IMR-90 (cell line): ENCODE results near the gene RXFP4. TPM values are rescaled to one million over a fixed set of nuclear protein-coding genes. Genes with fewer than 3 reads are reported as not detected.

ENCODE experiments used
- ATAC-seq: fragments of 200-7000 bp; cut with Tn5 transposase; 2 replicates; pipeline ENCODE4 v1.9.1; 2020; ENCODE audit warnings: low read depth, mild to moderate bottlenecking, moderate library complexity
- BruUV-seq: library from RNA; stranded (reverse); fragments of 400-500 nt; replicated peaks from 2 replicates; lab custom pipeline; 2021; lab: Mats Ljungman, UMichigan
- CTCF ChIA-PET: fragments of 300-600 bp; formaldehyde crosslinking; extraction: SDS; loops from one replicate; lab custom pipeline; 2021; ENCODE audit warnings: antibody characterized with exemption; lab: Yijun Ruan, JAX
- POLR2A ChIA-PET: fragments of 300-600 bp; sonication (Branson Sonifier 250); formaldehyde crosslinking; loops from one replicate; lab custom pipeline; 2022; ENCODE audit warnings: antibody characterized with exemption; ENCODE audit not compliant: unreplicated experiment; lab: Charles Lee
- DNase-seq: peaks from one replicate; pipeline ENCODE4 v3.0.0; 2013
- H2AFZ ChIP-seq: replicated peaks from 2 replicates; pipeline ENCODE3; 2013; ENCODE audit warnings: low read length, mild to moderate bottlenecking; ENCODE audit not compliant: poor library complexity
- H2AK5ac ChIP-seq: 2 replicates; pipeline ENCODE4 v1.6.1; 2013; ENCODE audit warnings: low read depth, low read length, inconsistent platforms
- H2AK9ac ChIP-seq: replicated peaks from 2 replicates; pipeline ENCODE3; 2013; ENCODE audit warnings: mild to moderate bottlenecking, low read depth, low read length, moderate library complexity; ENCODE audit not compliant: poor library complexity
- H2BK120ac ChIP-seq: 2 replicates; pipeline ENCODE4 v1.6.1; 2013; ENCODE audit warnings: low read depth, low read length, inconsistent platforms
- H2BK15ac ChIP-seq: 3 replicates; pipeline ENCODE4 v1.6.1; 2013; ENCODE audit warnings: low read depth, low read length, inconsistent platforms
- H2BK20ac ChIP-seq: 2 replicates; pipeline ENCODE4 v1.6.1; 2013; ENCODE audit warnings: low read depth, mild to moderate bottlenecking, inconsistent platforms, low read length, moderate library complexity
- H2BK5ac ChIP-seq: 2 replicates; pipeline ENCODE4 v1.6.1; 2013; ENCODE audit warnings: mild to moderate bottlenecking, low read depth, low read length, inconsistent platforms; ENCODE audit not compliant: poor library complexity, severe bottlenecking
- H3K14ac ChIP-seq: replicated peaks from 2 replicates; pipeline ENCODE4 v1.6.1; 2013; ENCODE audit warnings: low read depth, low read length, inconsistent platforms
- H3K18ac ChIP-seq: 2 replicates; pipeline ENCODE4 v1.6.1; 2013; ENCODE audit warnings: low read depth, low read length, control low read depth
- H3K23ac ChIP-seq: 2 replicates; pipeline ENCODE4 v1.6.1; 2013; ENCODE audit warnings: low read depth, low read length, inconsistent platforms
- H3K27ac ChIP-seq: 2 replicates; pipeline ENCODE4 v1.5.1; 2013; ENCODE audit warnings: mild to moderate bottlenecking, control low read depth, low read length; ENCODE audit not compliant: insufficient read depth
- H3K27me3 ChIP-seq: 2 replicates; pipeline ENCODE4 v1.6.1; 2013; ENCODE audit warnings: low read length; ENCODE audit not compliant: control insufficient read depth, insufficient read depth
- H3K36me3 ChIP-seq: 2 replicates; pipeline ENCODE4 v1.6.1; 2013; ENCODE audit warnings: low read length, mixed read lengths; ENCODE audit not compliant: control insufficient read depth, insufficient read depth
- H3K4ac ChIP-seq: 2 replicates; pipeline ENCODE4 v1.6.1; 2013; ENCODE audit warnings: low read depth, low read length, inconsistent platforms
- H3K4me1 ChIP-seq: 2 replicates; pipeline ENCODE4 v1.6.1; 2013; ENCODE audit warnings: low read length, mixed read lengths; ENCODE audit not compliant: control insufficient read depth, insufficient read depth
- H3K4me2 ChIP-seq: 2 replicates; pipeline ENCODE4 v1.6.1; 2013; ENCODE audit warnings: low read depth, mild to moderate bottlenecking, control low read depth, low read length, moderate library complexity
- H3K4me3 ChIP-seq: 2 replicates; pipeline ENCODE4 v1.5.1; 2013; ENCODE audit warnings: low read depth, mild to moderate bottlenecking, control low read depth, low read length, moderate library complexity; ENCODE audit not compliant: insufficient read depth
- H3K56ac ChIP-seq: 2 replicates; pipeline ENCODE4 v1.6.1; 2013; ENCODE audit warnings: low read length, inconsistent platforms; ENCODE audit not compliant: insufficient read depth; ENCODE audit errors: extremely low read depth
- H3K79me1 ChIP-seq, 2 experiments: 2 replicates each; pipeline ENCODE4 v1.6.1; 2013; ENCODE audit warnings: low read length in 2 of 2, inconsistent platforms in 1 of 2, low read depth in 1 of 2
- H3K9ac ChIP-seq: 2 replicates; pipeline ENCODE4 v1.6.1; 2013; ENCODE audit warnings: low read depth, low read length, control low read depth
- H3K9me1 ChIP-seq: 2 replicates; pipeline ENCODE4 v1.6.1; 2013; ENCODE audit warnings: low read length, inconsistent platforms; ENCODE audit not compliant: insufficient read depth
- H3K9me3 ChIP-seq: 2 replicates; pipeline ENCODE4 v1.6.1; 2013; ENCODE audit warnings: low read length; ENCODE audit not compliant: control insufficient read depth, insufficient read depth
- H4K20me1 ChIP-seq: 2 replicates; pipeline ENCODE4 v1.6.1; 2013; ENCODE audit warnings: low read length, inconsistent platforms; ENCODE audit not compliant: insufficient read depth
- H4K5ac ChIP-seq: 2 replicates; pipeline ENCODE4 v1.6.1; 2013; ENCODE audit warnings: mild to moderate bottlenecking, low read depth, low read length, control low read depth
- H4K8ac ChIP-seq, 2 experiments: 2 replicates each; pipeline ENCODE4 v1.6.1; 2013; ENCODE audit warnings: low read depth in 2 of 2, low read length in 2 of 2, control low read depth in 1 of 2, inconsistent platforms in 1 of 2
- H4K91ac ChIP-seq: 2 replicates; pipeline ENCODE4 v1.6.1; 2013; ENCODE audit warnings: low read depth, low read length, inconsistent platforms; ENCODE audit not compliant: insufficient read depth
- BHLHE40 ChIP-seq: fragments of 150-350 bp; IDR thresholded peaks from 2 replicates; pipeline ENCODE4 v1.6.1; 2016; ENCODE audit warnings: mild to moderate bottlenecking, low read depth, low read length
- ELK1 ChIP-seq: fragments of 150-350 bp; IDR thresholded peaks from 2 replicates; pipeline ENCODE4 v1.6.1; 2016; ENCODE audit warnings: low read depth, mild to moderate bottlenecking, low read length, moderate library complexity, borderline replicate concordance
- MAZ ChIP-seq: IDR thresholded peaks from 2 replicates; pipeline ENCODE4 v1.6.1; 2012; ENCODE audit warnings: low read depth, mild to moderate bottlenecking, low read length, improper control_type of control experiment, moderate library complexity, borderline replicate concordance
- SMC3 ChIP-seq: fragments of 150-350 bp; IDR thresholded peaks from 2 replicates; pipeline ENCODE4 v1.6.1; 2016; ENCODE audit warnings: low read depth, mild to moderate bottlenecking, antibody characterized with exemption, low read length, moderate library complexity
- WGBS, 2 experiments: methylation state at CpG; one replicate each; pipeline versions ENCODE4 v1.1.5 to v1.1.7; 2013; ENCODE audit warnings: missing lambda C conversion rate in 2 of 2; ENCODE audit not compliant: insufficient read length in 1 of 2; ENCODE audit errors: extremely low coverage in 2 of 2; 5-methylcytosine and 5-hydroxymethylcytosine counted together
- dilution Hi-C: fragments of 300-500 bp; cut with HindIII; formaldehyde crosslinking; loops from one replicate; pipeline ENCODE4 v1.14.3; 2018; ENCODE audit warnings: low sequenced_read_pairs; ENCODE audit not compliant: unreplicated experiment
- in situ Hi-C: fragments of 300-500 bp; cut with MboI; formaldehyde crosslinking; loops from 3 replicates; pipeline ENCODE4 v1.14.3; 2019; ENCODE audit warnings: low sequenced_read_pairs, inconsistent platforms, mixed read lengths
- intact Hi-C: fragments of 100-400 bp; cut with micrococcal nuclease; formaldehyde crosslinking; loops from 2 replicates; pipeline ENCODE4 v1.10.0; 2022
- polyA plus RNA-seq, 3 experiments: library from polyadenylated mRNA; depleted of rRNA; stranded (reverse); fragments of >200 nt; gene quantifications; 2 replicates each; pipeline ENCODE4 v1.2.3, GENCODE V29; 2012; ENCODE audit warnings: low replicate concordance in 1 of 3
- total RNA-seq: library from RNA; depleted of rRNA; stranded (reverse); fragments of >200 nt; gene quantifications from 2 replicates; pipeline ENCODE4 v1.2.3, GENCODE V29; 2012

RXFP4 gene
- total and polyA plus RNA-seq, 2 of the 4 experiments (the other 2 are of a cell fraction), result not detected

GRCh38 chr1:155944444-155944799 lies 3.0 kb downstream of the RXFP4 start:
- Histone ChIP-seq H2BK120ac (no peak overlapping the region), H2AK5ac (no peak overlapping the region), H3K4ac (no peak overlapping the region), H3K79me1 (peaks cover 0 to 23% of the 10 kb centered on the region in 2 experiments; a peak in 3 of 4 replicates), H4K91ac (no peak overlapping the region), H4K20me1 (peaks cover 28% of the 10 kb centered on the region; the same call in 1 of the 2 replicates), H3K9ac (no peak overlapping the region), H4K8ac (peak overlapping the region in 1 of 2 experiments; percentile 66; a peak in 1 of 4 replicates), H3K14ac (no peak overlapping the region), H3K23ac (no peak overlapping the region), H2BK15ac (no peak overlapping the region), H2AFZ (no peak overlapping the region), H3K4me2 (no peak overlapping the region), H3K4me3 (no peak overlapping the region), H3K27ac (no peak overlapping the region), H3K4me1 (peaks cover 11% of the 10 kb centered on the region; the same call in 1 of the 2 replicates), H4K5ac (no peak overlapping the region), H3K56ac (no peak overlapping the region), H3K36me3 (peaks cover 35% of the 10 kb centered on the region), H3K9me1 (peaks cover 10% of the 10 kb centered on the region; the same call in 1 of the 2 replicates), H3K9me3 (no peaks in the 10 kb centered on the region), H2BK5ac (no peak overlapping the region), H3K27me3 (no peaks in the 10 kb centered on the region), H2AK9ac (no peak overlapping the region), H2BK20ac (no peak overlapping the region), H3K18ac (no peak overlapping the region)
- intact Hi-C loops, result loop anchor here (5.0 kb wide), 1 partner anchor 33 kb away; the partner anchor contains the start of gene ARHGEF2
- ChIA-PET POLR2A (no interaction called here), CTCF (no interaction called here)
- DNase-seq, result no peak
- dilution Hi-C loops, result no loop called here
- TF ChIP-seq ELK1, result no peak
- no peak for TF ChIP-seq BHLHE40
- TF ChIP-seq SMC3, result no peak
- TF ChIP-seq MAZ, result no peak
- WGBS, 2 experiments, result 100% methylated on average over 1 of the region's 6 CpGs; no CpG with 5 or more reads in 1 of the 2 experiments
- no peak for ATAC-seq
- in situ Hi-C loops, result no loop called here
- BruUV-seq, result no TSS peak
